Heart left ventricle (tissue), 16 donors: ENCODE data around the gene CREB3. TPM values are rescaled to one million over a fixed set of nuclear protein-coding genes. Genes with fewer than 3 reads are reported as not detected.

ENCODE experiments used
- ATAC-seq, 4 donors: fragments of 200-7000 bp; cut with Tn5 transposase; one replicate each; pipeline ENCODE4 v1.9.1; 2020 to 2022; ENCODE audit warnings: moderate library complexity in 4 of 4, mild to moderate bottlenecking in 3 of 4, moderate number of reproducible peaks in 1 of 4
- DNase-seq, 5 donors: peaks; one replicate each; pipeline ENCODE4 v3.0.0-alpha.2; 2020
- H3K27ac ChIP-seq, 12 donors: fragments of 200-600 bp; sonication (generic) in 4 of 12; one replicate each; pipeline versions ENCODE4 v1.5.0 to v1.8.0; 2016 to 2022; ENCODE audit warnings: mild to moderate bottlenecking in 2 of 12
- H3K27me3 ChIP-seq, 9 donors: fragments of 200-600 bp; sonication (generic) in 2 of 9; one replicate each; pipeline versions ENCODE4 v1.5.1 to v1.8.0; 2016 to 2022; ENCODE audit warnings: mild to moderate bottlenecking in 3 of 9
- H3K36me3 ChIP-seq, 9 donors: fragments of 200-600 bp; sonication (generic) in 2 of 9; one replicate each; pipeline versions ENCODE4 v1.5.0 to v1.8.0; 2018 to 2022; ENCODE audit warnings: mild to moderate bottlenecking in 2 of 9
- H3K4me1 ChIP-seq, 12 donors: fragments of 200-600 bp; sonication (generic) in 4 of 12; one replicate each; pipeline versions ENCODE4 v1.5.0 to v1.8.0; 2016 to 2022; ENCODE audit warnings: mild to moderate bottlenecking in 3 of 12
- H3K4me3 ChIP-seq, 12 donors: fragments of 200-600 bp; sonication (generic) in 4 of 12; one replicate each; pipeline versions ENCODE4 v1.5.0 to v1.8.0; 2017 to 2022; ENCODE audit warnings: mild to moderate bottlenecking in 9 of 12, moderate library complexity in 4 of 12
- H3K9me3 ChIP-seq, 12 donors: fragments of 200-600 bp; sonication (generic) in 4 of 12; one replicate each; pipeline versions ENCODE4 v1.5.0 to v1.8.0; 2016 to 2022; ENCODE audit warnings: mild to moderate bottlenecking in 1 of 12
- POLR2A ChIP-seq, 2 donors: fragments of 450-650 bp; IDR thresholded peaks; one replicate each; pipeline ENCODE4 v1.6.1; 2017; ENCODE audit warnings: antibody characterized with exemption in 2 of 2, mild to moderate bottlenecking in 2 of 2, moderate library complexity in 2 of 2
- WGBS, 4 donors: extraction: QIAGEN DNeasy Blood & Tissue Kit in 2 of 4; methylation state at CpG; one replicate each; pipeline versions ENCODE4 v1.1.5 to v1.1.7; 2013 to 2018; 5-methylcytosine and 5-hydroxymethylcytosine counted together
- intact Hi-C, 10 donors: fragments of 100-400 bp; cut with DNase I; formaldehyde crosslinking; loops; one replicate each; pipeline versions ENCODE4 v1.11.1 to v1.14.2; 2022
- polyA plus RNA-seq, 2 donors: library from polyadenylated mRNA; stranded (reverse); fragments of 200-250 nt; gene quantifications; one replicate each; pipeline ENCODE4 v1.2.3, GENCODE V29; 2013
- total RNA-seq, 9 donors: library from RNA; depleted of rRNA in 2 of 9; stranded (reverse); fragments of >200 nt in 2 of 9; fragmentation: NEBNext Ultra II Directional in 3 of 9; extraction: Animal tissue kit (Norgen Biotek cat#: 25700) in 3 of 9; gene quantifications; one replicate each; pipeline versions ENCODE4 v1.1.0 to v1.2.4, GENCODE V29; 2016 to 2023
- TF ChIP-seq, protein P1 (sequence below), 12 donors: fragments of 200-600 bp; sonication (generic) in 4 of 12; IDR thresholded peaks; one replicate each; pipeline versions ENCODE4 v1.5.0 to v1.8.0; 2018 to 2022; ENCODE audit warnings: antibody characterized with exemption in 12 of 12, mild to moderate bottlenecking in 5 of 12
- donor health status: ischemic (EF 13 %, LVEDD 7.1; RV severe dilation, severe dysfunction).
- donor health status: healthy with polysubstance abuse.
- donor health status: DM: no; HTN: yes; CAD: no.
- donor health status: DM: no; HTN: no; CAD: no.
- donor health status: ischemic (EF 25% LVEDD 6.9; RV normal size, moderate dysfunction).
- donor health status: ischemic (EF 25% LVEDD 5.7; RV mildly dilated, moderate dysfunction).
- donor health status: healthy.
- donor health status: DM: yes; HTN: yes; CAD: no.
- donor health status: ischemic (EF 35%, LVEDD 5.7; RV mildly dilated, moderate dysfunction).
- donor health status: nonischemic (EF 11% LVEDD 7.7; RV severe dilation, severe dysfunction).
- donor health status: DM: yes; HTN: yes; CAD: no.
- donor health status: PGD.
- donor health status: ischemic (EF 29% LVEDD 5.4; RV normal size, mild dysfunction).
- donor health status: nonischemic (EF 23%, LVEDD 6.1; RV moderate dilation, normal function).

CREB3 gene
- total and polyA plus RNA-seq, 11 donors: 16.1 to 49.4 (median 26.7) TPM

DNA sequence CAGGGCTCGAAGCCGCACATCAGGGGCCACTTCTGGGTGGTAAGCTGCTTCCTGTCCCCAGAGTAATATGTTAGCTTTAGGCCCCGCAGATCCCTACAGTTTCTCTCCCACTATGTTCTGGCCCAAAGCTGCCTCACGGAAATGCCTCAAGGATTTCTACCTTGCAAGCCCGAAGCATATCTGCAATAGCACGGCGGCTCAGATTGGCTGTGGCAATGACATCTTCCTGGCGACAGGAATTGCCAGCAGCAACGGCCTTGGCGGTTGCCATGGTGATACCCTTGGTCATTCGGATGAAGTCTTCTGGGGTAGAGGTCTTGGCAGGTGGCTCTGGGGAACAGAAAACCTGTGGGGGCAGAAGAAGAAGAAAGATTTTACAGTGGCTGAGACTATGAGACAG lies 32.4 kb upstream of the CREB3 start:
- TF ChIP-seq, protein P1, sequence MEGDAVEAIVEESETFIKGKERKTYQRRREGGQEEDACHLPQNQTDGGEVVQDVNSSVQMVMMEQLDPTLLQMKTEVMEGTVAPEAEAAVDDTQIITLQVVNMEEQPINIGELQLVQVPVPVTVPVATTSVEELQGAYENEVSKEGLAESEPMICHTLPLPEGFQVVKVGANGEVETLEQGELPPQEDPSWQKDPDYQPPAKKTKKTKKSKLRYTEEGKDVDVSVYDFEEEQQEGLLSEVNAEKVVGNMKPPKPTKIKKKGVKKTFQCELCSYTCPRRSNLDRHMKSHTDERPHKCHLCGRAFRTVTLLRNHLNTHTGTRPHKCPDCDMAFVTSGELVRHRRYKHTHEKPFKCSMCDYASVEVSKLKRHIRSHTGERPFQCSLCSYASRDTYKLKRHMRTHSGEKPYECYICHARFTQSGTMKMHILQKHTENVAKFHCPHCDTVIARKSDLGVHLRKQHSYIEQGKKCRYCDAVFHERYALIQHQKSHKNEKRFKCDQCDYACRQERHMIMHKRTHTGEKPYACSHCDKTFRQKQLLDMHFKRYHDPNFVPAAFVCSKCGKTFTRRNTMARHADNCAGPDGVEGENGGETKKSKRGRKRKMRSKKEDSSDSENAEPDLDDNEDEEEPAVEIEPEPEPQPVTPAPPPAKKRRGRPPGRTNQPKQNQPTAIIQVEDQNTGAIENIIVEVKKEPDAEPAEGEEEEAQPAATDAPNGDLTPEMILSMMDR (IDR thresholded peaks at IDR 0.05): no peak
- TF ChIP-seq POLR2A (IDR thresholded peaks at IDR 0.05): no peak
- intact Hi-C loops: no loop called here

GRCh38 chr9:35700942-35701341 lies 31.5 kb upstream of the CREB3 start:
- Histone ChIP-seq H3K4me1 (peaks cover 0 to 21% (median 7%) of the 10 kb centered on the region in 12 donors), H3K36me3 (peaks cover 15 to 100% (median 99%) of the 10 kb centered on the region in 9 donors), H3K27ac (peak overlapping the region in 8 of 12 donors; percentile 3 to 74 (median 40)), H3K27me3 (no peaks in the 10 kb centered on the region), H3K9me3 (no peaks in the 10 kb centered on the region), H3K4me3 (no peak overlapping the region)
- TF ChIP-seq POLR2A (IDR thresholded peaks at IDR 0.05): no peak
- TF ChIP-seq, protein P1 (IDR thresholded peaks at IDR 0.05): no peak
- peak in 2 of 5 donors; percentile 25 to 38 for DNase-seq
- peak; percentile 50 to 59 (median 58) for ATAC-seq
- intact Hi-C loops: loop anchor here in 1 of 10 donors (1.0 kb wide), 1 partner anchor 15 kb away; no protein-coding TSS in a partner anchor

More for the DNA sequence above, 32.4 kb upstream of the CREB3 start:
- H3K27me3 ChIP-seq: no peaks in the 10 kb centered on the region
- H3K4me1 ChIP-seq: peaks cover 0 to 19% (median 7%) of the 10 kb centered on the region in 12 donors
- H3K36me3 ChIP-seq: peaks cover 6 to 100% (median 94%) of the 10 kb centered on the region in 9 donors
- peak overlapping the region in 4 of 12 donors; percentile 3 to 74 (median 54) for H3K27ac ChIP-seq
- 78 to 90% (median 86%) methylated on average over 11 of the region's 11 CpGs for WGBS, 4 donors
- no peak overlapping the region for H3K4me3 ChIP-seq
- ATAC-seq: no peak
- peak in 2 of 5 donors; percentile 4 to 20 for DNase-seq
- no peaks in the 10 kb centered on the region for H3K9me3 ChIP-seq

DNA sequence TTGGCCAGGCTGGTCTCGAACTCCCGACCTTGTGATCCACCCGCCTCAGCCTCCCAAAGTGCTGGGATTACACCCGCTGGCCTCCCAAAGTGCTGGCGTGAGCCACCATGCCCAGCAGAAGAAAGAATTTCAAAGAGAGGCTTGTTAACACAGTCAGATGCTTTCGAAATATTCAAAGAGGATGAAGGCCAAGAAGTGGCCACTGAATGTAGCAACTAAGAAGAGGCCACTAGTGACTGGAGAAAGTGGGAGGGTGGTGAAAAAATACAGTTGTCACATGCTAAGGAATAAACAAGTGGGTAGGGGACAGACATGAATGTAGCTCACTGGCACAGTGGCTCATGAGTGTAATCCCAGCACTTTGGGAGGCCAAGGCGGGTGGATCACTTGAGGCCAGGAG lies 29.8 kb upstream of the CREB3 start:
- DNase-seq (peak in 2 of 5 donors; percentile 2 to 3), ATAC-seq (no peak)
- Histone ChIP-seq H3K27ac (peak overlapping the region in 1 of 12 donors; percentile 16), H3K4me3 (no peak overlapping the region), H3K27me3 (no peaks in the 10 kb centered on the region), H3K4me1 (peaks cover 0 to 21% (median 4%) of the 10 kb centered on the region in 12 donors), H3K9me3 (no peaks in the 10 kb centered on the region), H3K36me3 (peaks cover 16 to 100% (median 100%) of the 10 kb centered on the region in 9 donors)
- intact Hi-C loops: no loop called here
- TF ChIP-seq, protein P1 (IDR thresholded peaks at IDR 0.05): no peak
- TF ChIP-seq POLR2A (IDR thresholded peaks at IDR 0.05): no peak
- WGBS, 4 donors: 97 to 99% (median 98%) methylated on average over 7 of the region's 7 CpGs

DNA sequence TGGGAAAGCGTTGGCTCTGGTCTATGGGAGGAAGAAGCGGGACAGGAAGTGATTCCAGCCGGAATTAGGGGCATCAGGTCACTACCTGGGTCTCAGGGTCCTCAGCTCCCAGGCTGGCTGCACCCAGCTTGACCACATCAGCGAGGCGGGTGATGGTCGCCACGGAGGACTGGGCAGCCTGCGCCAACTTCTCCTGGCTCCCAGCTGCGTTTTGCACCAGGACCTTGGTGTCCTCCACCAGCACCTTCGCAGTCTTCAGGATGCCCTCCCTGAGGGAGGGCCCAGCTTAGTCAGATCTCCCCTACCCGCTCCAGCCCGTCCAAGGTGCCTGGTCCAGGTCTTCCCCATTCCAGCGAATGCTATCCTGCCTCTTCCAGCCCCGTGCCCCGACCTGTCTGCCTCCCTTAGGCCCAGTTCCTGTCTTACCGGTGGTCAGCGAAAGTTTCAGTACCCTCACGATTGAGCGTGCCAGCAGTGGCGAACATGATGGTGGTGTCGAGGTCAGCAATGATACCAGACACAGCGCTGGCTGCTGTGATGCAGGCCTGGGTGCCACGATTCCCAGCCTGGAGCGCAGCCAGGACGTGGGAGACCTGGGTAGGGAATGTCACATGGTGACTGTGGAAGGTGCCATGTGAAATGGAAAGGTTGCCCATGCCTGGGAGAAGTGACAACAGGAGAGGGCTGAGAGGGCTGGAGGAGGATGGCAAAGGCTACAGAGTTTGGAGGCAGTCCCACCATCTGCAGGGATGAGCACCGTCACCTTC lies 28.4 kb upstream of the CREB3 start:
- intact Hi-C loops: no loop called here
- DNase-seq (peak in 3 of 5 donors; percentile 53 to 69 (median 58)), ATAC-seq (peak; percentile 51 to 73 (median 55))
- no peaks in the 10 kb centered on the region for H3K9me3 ChIP-seq
- H3K27ac ChIP-seq: peak overlapping the region in 2 of 12 donors; percentile 27 to 59
- peaks cover 13 to 100% (median 100%) of the 10 kb centered on the region in 9 donors for H3K36me3 ChIP-seq
- 86 to 89% (median 86%) methylated on average over 26 of the region's 26 CpGs for WGBS, 4 donors
- TF ChIP-seq POLR2A (IDR thresholded peaks at IDR 0.05): no peak
- TF ChIP-seq, protein P1 (IDR thresholded peaks at IDR 0.05): no peak
- H3K4me3 ChIP-seq: no peak overlapping the region
- peaks cover 0 to 21% (median 4%) of the 10 kb centered on the region in 12 donors for H3K4me1 ChIP-seq
- no peaks in the 10 kb centered on the region for H3K27me3 ChIP-seq
